ENCODE data around the gene FGA. TPM values are rescaled to one million over a fixed set of nuclear protein-coding genes. Genes with fewer than 3 reads are reported as not detected.

FGA gene
- total and polyA plus RNA-seq, 2 of the 8 experiments (the other 6 are each of a cell fraction or from before 2014, with no cell fraction given): not detected

GRCh38 chr4:154589296-154590197 is 995 bp downstream of the FGA start:
- DNase-seq (ENCODE audit: low read depth in 1 of 2, low spot score in 2 of 2): no peak
- peak overlapping the region; percentile 82 for H2AFZ ChIP-seq (ENCODE audit: low read length)
- H2AK5ac ChIP-seq (ENCODE audit: low read depth, low read length): no peak overlapping the region

More at GRCh38 chr4:154589296-154590197, 995 bp downstream of the FGA start:
- Histone ChIP-seq H3K4me2 (ENCODE audit: insufficient read depth in 1 of 2, low read depth in 2 of 2, low read length in 2 of 2) (no peak overlapping the region), H3K4me1 (replicated peaks in 1 of 4; ENCODE audit: control insufficient read depth in 3 of 4, insufficient read depth in 4 of 4, low read length in 3 of 4) (0 out of 7 replicates have a peak, but pooled peaks cover 0 to 3% (median 0%) of the 10 kb centered on the region in 4 experiments), H3K79me2 (ENCODE audit: control insufficient read depth in 1 of 2, insufficient read depth in 2 of 2, low read length in 2 of 2) (no peaks in the 10 kb centered on the region), H3K4me3 (ENCODE audit: extremely low read depth in 1 of 4, insufficient read depth in 2 of 4, low read depth in 3 of 4, low read length in 4 of 4) (no peak overlapping the region), H2BK15ac (ENCODE audit: low read length) (no peak overlapping the region), H2BK120ac (replicated peaks; ENCODE audit: low read depth, low read length) (no peak overlapping the region), H3K79me1 (ENCODE audit: low read depth, low read length) (no peaks in the 10 kb centered on the region), H2BK20ac (ENCODE audit: low read length) (no peak overlapping the region), H3K4ac (replicated peaks; ENCODE audit: insufficient read length, low read depth, low read length) (no peak overlapping the region), H3K27ac (ENCODE audit: low read depth, low read length) (no peak overlapping the region), H3K56ac (replicated peaks; ENCODE audit: insufficient read length, low read depth, low read length) (no peak overlapping the region), H3K9ac (replicated peaks in 1 of 4; ENCODE audit: extremely low read depth in 1 of 4, low read depth in 3 of 4, low read length in 3 of 4) (no peak overlapping the region), H4K20me1 (replicated peaks in 1 of 2; ENCODE audit: control insufficient read depth in 1 of 2, insufficient read depth in 2 of 2, low read length in 2 of 2) (no peaks in the 10 kb centered on the region), H3K23me2 (ENCODE audit: low read depth, low read length) (no peaks in the 10 kb centered on the region), H4K8ac (ENCODE audit: extremely low read depth, insufficient read depth, low read length) (no peak overlapping the region), H3K14ac (ENCODE audit: insufficient read length) (no peak overlapping the region), H3K27me3 (replicated peaks in 1 of 4; ENCODE audit: control insufficient read depth in 3 of 4, extremely low read depth in 1 of 4, insufficient read depth in 3 of 4, low read length in 3 of 4) (no peaks in the 10 kb centered on the region), H3K23ac (ENCODE audit: insufficient read length) (no peak overlapping the region), H3K36me3 (ENCODE audit: control insufficient read depth in 2 of 4, insufficient read depth in 4 of 4, low read length in 3 of 4) (no peaks in the 10 kb centered on the region), H4K5ac (ENCODE audit: insufficient read length, low read depth, low read length) (no peak overlapping the region), H2BK12ac (ENCODE audit: low read depth, low read length) (no peak overlapping the region), H3K9me3 (ENCODE audit: insufficient read depth in 2 of 2, low read depth in 1 of 2, low read length in 1 of 2) (no peaks in the 10 kb centered on the region), H2BK5ac (ENCODE audit: low read depth, low read length) (no peak overlapping the region), H3K18ac (ENCODE audit: extremely low read depth, low read length) (no peak overlapping the region), H4K91ac (replicated peaks; ENCODE audit: insufficient read length, low read length) (no peak overlapping the region)
- no peak for FAIRE-seq
- CTCF ChIA-PET (ENCODE audit: partially characterized antibody): interaction anchor here (1.0 to 1.4 kb wide), 4 partner anchors 20 to 41 kb away, joined by 3 to 4 read pairs (median 3); no protein-coding TSS in a partner anchor
- TF ChIP-seq RBBP5 (IDR thresholded peaks at IDR 0.05; ENCODE audit: borderline replicate concordance, low read depth, low read length) (no peak), NANOG (IDR thresholded peaks at IDR 0.05; ENCODE audit: insufficient read depth, low read depth, low read length, poor library complexity, severe bottlenecking) (no peak), TBP (IDR thresholded peaks at IDR 0.05; ENCODE audit: low read depth, low read length) (no peak), ZNF274 (IDR thresholded peaks at IDR 0.05; ENCODE audit: borderline replicate concordance, extremely low read depth, low read length) (no peak), CTBP2 (IDR thresholded peaks at IDR 0.05; ENCODE audit: borderline replicate concordance, insufficient read depth, insufficient read length, low read length) (no peak), GTF2F1 (IDR thresholded peaks at IDR 0.05; ENCODE audit: borderline replicate concordance, low read depth, low read length) (no peak), SIRT6 (IDR thresholded peaks at IDR 0.05; ENCODE audit: low read length) (no peak), CHD2 (IDR thresholded peaks at IDR 0.05; ENCODE audit: low read length) (no peak)
- 89% methylated on average over 7 of the region's 7 CpGs; no CpG with 5 or more reads in 1 of the 2 experiments for WGBS, 2 experiments (ENCODE audit: extremely low coverage in 1 of 2, insufficient coverage in 1 of 2, insufficient read length in 1 of 2, insufficient replicate concordance in 2 of 2, low coverage in 1 of 2, low lambda C conversion rate in 2 of 2, missing lambda C conversion rate in 1 of 2)
- POLR2A ChIA-PET (ENCODE audit: partially characterized antibody): no interaction called here

Measured in H1 (cell line).